Measurements from ENCODE around the gene KDELR3. TPM values are rescaled to one million over a fixed set of nuclear protein-coding genes. Genes with fewer than 3 reads are reported as not detected.

The KDELR3 gene
- polyA plus RNA-seq, 1 donor from 2014 or later, result not detected

DNA sequence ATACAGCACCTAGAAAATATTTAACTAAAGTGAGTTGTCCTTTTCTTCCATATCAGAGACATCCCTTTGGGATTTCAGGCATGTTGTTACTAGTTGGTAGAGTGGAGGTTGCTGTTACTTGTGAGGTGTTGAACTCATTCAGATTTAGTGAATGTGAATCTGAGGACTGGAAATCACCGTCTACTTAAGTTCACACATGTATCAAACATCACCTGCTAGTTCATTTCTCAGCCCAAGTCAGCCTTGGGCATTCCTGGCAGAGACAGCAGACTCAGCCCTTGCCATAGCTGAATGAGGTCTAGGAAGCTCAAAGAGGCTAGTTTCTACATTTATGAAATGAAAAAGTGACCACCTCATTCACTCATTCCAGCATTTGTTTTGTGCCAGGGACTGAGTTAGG is 9.7 kb downstream of the KDELR3 start:
- no peaks in the 10 kb centered on the region for H3K27me3 ChIP-seq (ENCODE audit: insufficient read depth, low read depth, low read length)
- H3F3A ChIP-seq (ENCODE audit: insufficient read depth, low read length, poor library complexity, severe bottlenecking), result no peaks in the 10 kb centered on the region
- no peak overlapping the region for H3K27ac ChIP-seq (ENCODE audit: low read length)
- no peak overlapping the region for H3K9ac ChIP-seq (ENCODE audit: low read length)
- peaks cover 9% of the 10 kb centered on the region for H3K36me3 ChIP-seq (ENCODE audit: insufficient read depth, low read length)
- TF ChIP-seq MXI1 (conservative IDR thresholded peaks at IDR 0.05; ENCODE audit: poor library complexity, severe bottlenecking) (no peak), TAF1 (IDR thresholded peaks at IDR 0.05; ENCODE audit: low read depth) (no peak), SMC3 (conservative IDR thresholded peaks at IDR 0.05; ENCODE audit: poor library complexity) (no peak), CTCF (IDR thresholded peaks at IDR 0.05; ENCODE audit: poor library complexity, severe bottlenecking) (no peak), RAD21 (conservative IDR thresholded peaks at IDR 0.05) (no peak), POLR2AphosphoS5 (IDR thresholded peaks at IDR 0.05) (no peak), EZH2 (IDR thresholded peaks at IDR 0.05; ENCODE audit: borderline replicate concordance, insufficient read depth, low read length, poor library complexity, severe bottlenecking) (no peak), EP300 (conservative IDR thresholded peaks at IDR 0.05; ENCODE audit: poor library complexity, severe bottlenecking) (no peak)
- TF ChIP-seq, protein P1, sequence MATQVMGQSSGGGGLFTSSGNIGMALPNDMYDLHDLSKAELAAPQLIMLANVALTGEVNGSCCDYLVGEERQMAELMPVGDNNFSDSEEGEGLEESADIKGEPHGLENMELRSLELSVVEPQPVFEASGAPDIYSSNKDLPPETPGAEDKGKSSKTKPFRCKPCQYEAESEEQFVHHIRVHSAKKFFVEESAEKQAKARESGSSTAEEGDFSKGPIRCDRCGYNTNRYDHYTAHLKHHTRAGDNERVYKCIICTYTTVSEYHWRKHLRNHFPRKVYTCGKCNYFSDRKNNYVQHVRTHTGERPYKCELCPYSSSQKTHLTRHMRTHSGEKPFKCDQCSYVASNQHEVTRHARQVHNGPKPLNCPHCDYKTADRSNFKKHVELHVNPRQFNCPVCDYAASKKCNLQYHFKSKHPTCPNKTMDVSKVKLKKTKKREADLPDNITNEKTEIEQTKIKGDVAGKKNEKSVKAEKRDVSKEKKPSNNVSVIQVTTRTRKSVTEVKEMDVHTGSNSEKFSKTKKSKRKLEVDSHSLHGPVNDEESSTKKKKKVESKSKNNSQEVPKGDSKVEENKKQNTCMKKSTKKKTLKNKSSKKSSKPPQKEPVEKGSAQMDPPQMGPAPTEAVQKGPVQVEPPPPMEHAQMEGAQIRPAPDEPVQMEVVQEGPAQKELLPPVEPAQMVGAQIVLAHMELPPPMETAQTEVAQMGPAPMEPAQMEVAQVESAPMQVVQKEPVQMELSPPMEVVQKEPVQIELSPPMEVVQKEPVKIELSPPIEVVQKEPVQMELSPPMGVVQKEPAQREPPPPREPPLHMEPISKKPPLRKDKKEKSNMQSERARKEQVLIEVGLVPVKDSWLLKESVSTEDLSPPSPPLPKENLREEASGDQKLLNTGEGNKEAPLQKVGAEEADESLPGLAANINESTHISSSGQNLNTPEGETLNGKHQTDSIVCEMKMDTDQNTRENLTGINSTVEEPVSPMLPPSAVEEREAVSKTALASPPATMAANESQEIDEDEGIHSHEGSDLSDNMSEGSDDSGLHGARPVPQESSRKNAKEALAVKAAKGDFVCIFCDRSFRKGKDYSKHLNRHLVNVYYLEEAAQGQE (IDR thresholded peaks at IDR 0.05; ENCODE audit: borderline replicate concordance), result no peak
- H3K79me2 ChIP-seq (replicated peaks; ENCODE audit: insufficient read depth, low read length), result no peaks in the 10 kb centered on the region
- H4K20me1 ChIP-seq (ENCODE audit: insufficient read depth), result no peaks in the 10 kb centered on the region
- no peaks in the 10 kb centered on the region for H3K9me3 ChIP-seq (ENCODE audit: low read length)
- H3K9me2 ChIP-seq (ENCODE audit: insufficient read depth, low read length), result no peaks in the 10 kb centered on the region
- no peak overlapping the region for H3K4me2 ChIP-seq (ENCODE audit: low read length)
- no peak overlapping the region for H2AFZ ChIP-seq (ENCODE audit: low read depth, low read length)
- H3K4me3 ChIP-seq (ENCODE audit: low read length), result no peak overlapping the region

DNA sequence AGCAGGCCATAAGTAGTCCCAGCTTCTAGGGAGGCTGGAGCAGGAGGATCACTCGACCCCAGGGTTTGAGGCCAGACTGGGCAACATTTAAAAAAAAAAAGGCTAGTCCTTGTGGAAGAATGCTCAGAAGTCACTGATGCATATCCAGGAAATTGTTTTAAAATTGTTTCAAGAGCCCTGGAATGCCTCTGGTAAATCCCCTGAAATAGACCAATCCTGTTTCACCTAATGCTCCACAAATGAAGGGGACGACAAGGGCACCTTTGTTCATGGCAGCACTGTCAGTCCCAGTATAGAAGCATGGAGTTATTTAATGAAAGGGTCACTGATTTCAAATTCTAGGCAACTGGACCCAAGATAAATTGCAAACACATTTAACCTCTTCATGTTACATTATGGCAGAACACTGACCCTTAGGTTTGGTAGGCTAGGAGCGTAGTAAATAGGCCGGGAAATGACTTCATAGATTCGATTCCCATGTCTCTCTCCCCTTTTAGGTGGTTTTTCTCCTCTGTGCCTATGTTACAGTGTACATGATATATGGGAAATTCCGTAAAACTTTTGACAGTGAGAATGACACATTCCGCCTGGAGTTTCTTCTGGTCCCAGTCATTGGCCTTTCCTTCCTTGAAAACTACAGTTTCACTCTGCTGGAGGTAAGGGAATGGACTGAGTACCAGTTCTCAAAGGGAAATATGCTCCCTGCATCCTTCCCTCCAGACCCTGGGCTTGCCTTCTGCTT is 11.4 kb downstream of the KDELR3 start:
- Histone ChIP-seq H3K79me2 (replicated peaks; ENCODE audit: insufficient read depth, low read length) (no peaks in the 10 kb centered on the region), H3K27me3 (ENCODE audit: insufficient read depth, low read depth, low read length) (no peaks in the 10 kb centered on the region), H2AFZ (ENCODE audit: low read depth, low read length) (no peak overlapping the region), H4K20me1 (ENCODE audit: insufficient read depth) (no peaks in the 10 kb centered on the region), H3K4me2 (ENCODE audit: low read length) (no peak overlapping the region), H3K9me2 (ENCODE audit: insufficient read depth, low read length) (no peaks in the 10 kb centered on the region), H3K9ac (ENCODE audit: low read length) (no peak overlapping the region), H3K9me3 (ENCODE audit: low read length) (no peaks in the 10 kb centered on the region), H3K4me3 (ENCODE audit: low read length) (no peak overlapping the region), H3K36me3 (ENCODE audit: insufficient read depth, low read length) (peaks cover 17% of the 10 kb centered on the region), H3K27ac (ENCODE audit: low read length) (no peak overlapping the region), H3F3A (ENCODE audit: insufficient read depth, low read length, poor library complexity, severe bottlenecking) (no peaks in the 10 kb centered on the region)
- TF ChIP-seq SMC3 (conservative IDR thresholded peaks at IDR 0.05; ENCODE audit: poor library complexity), result no peak
